ENCODE measurements around the gene IAH1. TPM values are rescaled to one million over a fixed set of nuclear protein-coding genes. Genes with fewer than 3 reads are reported as not detected.

The IAH1 gene
- total RNA-seq, 2 donors from 2014 or later: 45.9 to 71.0 TPM

- H3K9me3 ChIP-seq: no peaks in the 10 kb centered on the region
- no peak overlapping the region for H3K27ac ChIP-seq
- TF ChIP-seq, protein P1, sequence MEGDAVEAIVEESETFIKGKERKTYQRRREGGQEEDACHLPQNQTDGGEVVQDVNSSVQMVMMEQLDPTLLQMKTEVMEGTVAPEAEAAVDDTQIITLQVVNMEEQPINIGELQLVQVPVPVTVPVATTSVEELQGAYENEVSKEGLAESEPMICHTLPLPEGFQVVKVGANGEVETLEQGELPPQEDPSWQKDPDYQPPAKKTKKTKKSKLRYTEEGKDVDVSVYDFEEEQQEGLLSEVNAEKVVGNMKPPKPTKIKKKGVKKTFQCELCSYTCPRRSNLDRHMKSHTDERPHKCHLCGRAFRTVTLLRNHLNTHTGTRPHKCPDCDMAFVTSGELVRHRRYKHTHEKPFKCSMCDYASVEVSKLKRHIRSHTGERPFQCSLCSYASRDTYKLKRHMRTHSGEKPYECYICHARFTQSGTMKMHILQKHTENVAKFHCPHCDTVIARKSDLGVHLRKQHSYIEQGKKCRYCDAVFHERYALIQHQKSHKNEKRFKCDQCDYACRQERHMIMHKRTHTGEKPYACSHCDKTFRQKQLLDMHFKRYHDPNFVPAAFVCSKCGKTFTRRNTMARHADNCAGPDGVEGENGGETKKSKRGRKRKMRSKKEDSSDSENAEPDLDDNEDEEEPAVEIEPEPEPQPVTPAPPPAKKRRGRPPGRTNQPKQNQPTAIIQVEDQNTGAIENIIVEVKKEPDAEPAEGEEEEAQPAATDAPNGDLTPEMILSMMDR (IDR thresholded peaks at IDR 0.05): no peak
- no peak for DNase-seq (ENCODE audit: low spot score)
- H3K27me3 ChIP-seq: no peaks in the 10 kb centered on the region
- H3K4me3 ChIP-seq: no peak overlapping the region
- no peaks in the 10 kb centered on the region for H3K4me1 ChIP-seq
- H3K36me3 ChIP-seq: peaks cover 57% of the 10 kb centered on the region
These were observed 34.2 kb upstream of the IAH1 start for GRCh38 chr2:9440058-9440727.

DNA sequence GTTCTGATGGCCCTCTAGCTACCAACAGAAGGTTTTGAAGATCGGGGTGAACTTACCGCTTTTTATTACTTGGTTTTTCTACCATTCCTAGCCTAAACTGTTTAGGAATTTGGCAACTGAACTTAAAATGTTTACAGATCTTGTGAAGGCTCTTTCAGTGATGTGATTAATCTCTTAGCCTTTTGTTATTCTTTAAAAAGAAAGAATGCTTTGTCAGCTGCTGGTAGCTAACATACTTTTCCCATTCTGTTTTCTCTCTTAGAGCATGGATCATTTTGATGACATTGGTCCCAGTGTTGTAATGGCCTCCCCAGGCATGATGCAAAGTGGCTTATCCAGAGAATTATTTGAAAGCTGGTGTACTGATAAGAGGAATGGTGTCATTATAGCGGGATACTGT lies 32.8 kb upstream of the IAH1 start:
- Histone ChIP-seq H3K27ac (no peak overlapping the region), H3K36me3 (peaks cover 45% of the 10 kb centered on the region), H3K9me3 (no peaks in the 10 kb centered on the region), H3K4me1 (no peaks in the 10 kb centered on the region), H3K4me3 (no peak overlapping the region), H3K27me3 (no peaks in the 10 kb centered on the region)
- no peak for DNase-seq (ENCODE audit: low spot score)
- TF ChIP-seq, protein P1 (IDR thresholded peaks at IDR 0.05): no peak

DNA sequence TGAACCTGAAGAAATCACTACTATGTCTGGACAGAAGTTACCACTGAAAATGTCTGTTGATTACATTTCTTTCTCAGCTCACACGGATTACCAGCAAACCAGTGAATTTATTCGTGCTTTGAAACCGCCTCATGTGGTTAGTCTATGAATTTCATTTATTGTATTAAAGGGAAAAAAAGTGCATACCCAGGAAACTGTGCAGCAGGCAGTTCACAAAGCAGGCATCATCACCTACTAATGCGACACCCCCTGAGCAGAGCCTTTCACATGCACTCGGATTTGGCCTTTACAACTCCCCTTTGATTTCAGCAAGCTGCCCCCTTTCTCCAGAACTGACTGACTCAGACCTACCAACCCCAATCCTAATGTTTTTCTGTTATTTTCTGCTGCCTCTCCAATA lies 30.8 kb upstream of the IAH1 start:
- DNase-seq (ENCODE audit: low spot score): no peak
- Histone ChIP-seq H3K36me3 (peaks cover 26% of the 10 kb centered on the region), H3K27me3 (no peaks in the 10 kb centered on the region), H3K27ac (no peak overlapping the region), H3K4me1 (no peaks in the 10 kb centered on the region), H3K4me3 (no peak overlapping the region), H3K9me3 (no peaks in the 10 kb centered on the region)
- TF ChIP-seq, protein P1 (IDR thresholded peaks at IDR 0.05): no peak

DNA sequence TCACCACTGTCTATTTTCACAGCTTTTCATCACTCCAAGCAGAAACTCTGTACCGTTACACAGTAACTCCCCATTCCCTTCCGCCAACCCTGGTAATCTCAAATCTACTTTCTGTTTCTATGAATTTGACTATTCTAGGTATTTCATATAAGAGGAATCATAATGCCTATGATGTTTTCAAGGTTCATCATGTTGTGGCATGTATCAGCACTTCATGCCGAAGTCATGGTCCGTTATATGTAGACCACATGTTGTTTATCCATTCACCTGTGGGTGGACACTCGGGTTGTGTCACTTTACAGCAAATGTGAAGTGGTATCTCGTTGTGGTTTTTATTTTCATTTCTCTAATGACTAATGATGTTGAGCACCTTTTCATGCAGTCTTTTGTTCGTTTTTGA lies 29.3 kb upstream of the IAH1 start:
- Histone ChIP-seq H3K27me3 (no peaks in the 10 kb centered on the region), H3K4me3 (no peak overlapping the region), H3K27ac (no peak overlapping the region), H3K4me1 (no peaks in the 10 kb centered on the region), H3K36me3 (peaks cover 31% of the 10 kb centered on the region), H3K9me3 (no peaks in the 10 kb centered on the region)
- no peak for DNase-seq (ENCODE audit: low spot score)
- TF ChIP-seq, protein P1 (IDR thresholded peaks at IDR 0.05): no peak

GRCh38 chr2:9451231-9451630 lies 23.1 kb upstream of the IAH1 start:
- peaks cover 44% of the 10 kb centered on the region for H3K36me3 ChIP-seq
- H3K4me1 ChIP-seq: no peaks in the 10 kb centered on the region

More at GRCh38 chr2:9451231-9451630, 23.1 kb upstream of the IAH1 start:
- no peaks in the 10 kb centered on the region for H3K27me3 ChIP-seq
- no peaks in the 10 kb centered on the region for H3K9me3 ChIP-seq
- H3K4me3 ChIP-seq: no peak overlapping the region
- DNase-seq (ENCODE audit: low spot score): no peak
- H3K27ac ChIP-seq: no peak overlapping the region
- TF ChIP-seq, protein P1 (IDR thresholded peaks at IDR 0.05): no peak
